Retinal pigment epithelial cell (primary cell): ENCODE measurements around the gene TRIB2.

Experiments
- DNase-seq: peaks from one replicate; pipeline ENCODE4 v3.0.0-alpha.2; 2010; ENCODE audit warnings: low read depth
- H3K4me3 ChIP-seq: 2 replicates; pipeline ENCODE4 v1.5.1; 2011; ENCODE audit warnings: mild to moderate bottlenecking, low read length, control low read depth, moderate library complexity
- TF ChIP-seq, protein P1 (sequence below): conservative IDR thresholded peaks from 2 replicates; pipeline ENCODE4 v1.5.1; 2011; ENCODE audit warnings: low read depth, low read length, control low read depth, inconsistent platforms

Gene TRIB2

GRCh38 chr2:12697617-12698016, 19.1 kb upstream of the TRIB2 start:
- DNase-seq = no peak
- no peak overlapping the region for H3K4me3 ChIP-seq
- TF ChIP-seq, protein P1, sequence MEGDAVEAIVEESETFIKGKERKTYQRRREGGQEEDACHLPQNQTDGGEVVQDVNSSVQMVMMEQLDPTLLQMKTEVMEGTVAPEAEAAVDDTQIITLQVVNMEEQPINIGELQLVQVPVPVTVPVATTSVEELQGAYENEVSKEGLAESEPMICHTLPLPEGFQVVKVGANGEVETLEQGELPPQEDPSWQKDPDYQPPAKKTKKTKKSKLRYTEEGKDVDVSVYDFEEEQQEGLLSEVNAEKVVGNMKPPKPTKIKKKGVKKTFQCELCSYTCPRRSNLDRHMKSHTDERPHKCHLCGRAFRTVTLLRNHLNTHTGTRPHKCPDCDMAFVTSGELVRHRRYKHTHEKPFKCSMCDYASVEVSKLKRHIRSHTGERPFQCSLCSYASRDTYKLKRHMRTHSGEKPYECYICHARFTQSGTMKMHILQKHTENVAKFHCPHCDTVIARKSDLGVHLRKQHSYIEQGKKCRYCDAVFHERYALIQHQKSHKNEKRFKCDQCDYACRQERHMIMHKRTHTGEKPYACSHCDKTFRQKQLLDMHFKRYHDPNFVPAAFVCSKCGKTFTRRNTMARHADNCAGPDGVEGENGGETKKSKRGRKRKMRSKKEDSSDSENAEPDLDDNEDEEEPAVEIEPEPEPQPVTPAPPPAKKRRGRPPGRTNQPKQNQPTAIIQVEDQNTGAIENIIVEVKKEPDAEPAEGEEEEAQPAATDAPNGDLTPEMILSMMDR = no peak

GRCh38 chr2:12700989-12701388, 15.7 kb upstream of the TRIB2 start:
- TF ChIP-seq, protein P1 = no peak
- no peak for DNase-seq
- H3K4me3 ChIP-seq = no peak overlapping the region

DNA sequence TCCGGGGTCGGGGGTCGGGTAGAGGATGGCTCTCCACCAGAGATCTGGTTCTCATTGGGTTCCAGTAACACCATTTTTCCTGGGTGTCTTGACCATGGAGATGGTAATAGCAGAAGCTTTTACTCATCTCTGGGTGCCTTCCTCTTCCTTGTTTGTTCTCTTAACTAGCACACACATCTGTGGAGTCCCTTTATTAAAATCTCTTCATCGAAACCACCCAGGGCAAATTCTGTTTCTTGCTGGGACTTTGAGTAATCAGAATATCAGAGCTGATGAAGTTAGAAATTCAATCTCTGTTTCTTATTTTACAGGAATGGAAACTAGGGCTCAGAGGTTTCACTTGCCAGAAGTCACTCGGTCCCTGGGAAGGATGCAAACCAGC, 15.0 kb upstream of the TRIB2 start:
- TF ChIP-seq, protein P1 = no peak
- no peak overlapping the region for H3K4me3 ChIP-seq
- DNase-seq = no peak

GRCh38 chr2:12702168-12703121, 14.3 kb upstream of the TRIB2 start:
- no peak overlapping the region for H3K4me3 ChIP-seq

DNA sequence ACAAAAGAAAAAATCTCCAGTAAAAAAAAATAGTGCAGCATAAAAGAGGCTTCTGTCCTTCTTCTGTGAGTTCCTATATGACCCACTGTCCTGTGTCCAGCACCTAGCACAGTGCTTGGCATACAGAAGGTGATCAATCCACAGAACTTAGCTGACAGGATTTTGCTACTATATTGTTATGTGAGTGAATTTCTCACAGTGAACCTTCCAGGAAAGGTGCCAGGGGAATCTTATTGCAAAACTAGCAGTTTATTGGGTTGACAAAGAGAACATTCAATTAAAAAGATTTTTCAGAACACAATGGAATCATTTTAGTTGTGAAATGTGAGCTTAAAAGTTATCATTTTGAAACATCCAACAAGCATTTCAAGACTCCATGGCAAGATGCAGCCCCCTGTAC, 12.4 kb upstream of the TRIB2 start:
- no peak for DNase-seq
- no peak overlapping the region for H3K4me3 ChIP-seq

More at GRCh38 chr2:12702168-12703121, 14.3 kb upstream of the TRIB2 start:
- TF ChIP-seq, protein P1 = no peak
- no peak for DNase-seq

GRCh38 chr2:12705230-12705629, 11.5 kb upstream of the TRIB2 start:
- no peak for DNase-seq
- TF ChIP-seq, protein P1 = no peak

More for the DNA sequence above, 12.4 kb upstream of the TRIB2 start:
- TF ChIP-seq, protein P1 = no peak

DNA sequence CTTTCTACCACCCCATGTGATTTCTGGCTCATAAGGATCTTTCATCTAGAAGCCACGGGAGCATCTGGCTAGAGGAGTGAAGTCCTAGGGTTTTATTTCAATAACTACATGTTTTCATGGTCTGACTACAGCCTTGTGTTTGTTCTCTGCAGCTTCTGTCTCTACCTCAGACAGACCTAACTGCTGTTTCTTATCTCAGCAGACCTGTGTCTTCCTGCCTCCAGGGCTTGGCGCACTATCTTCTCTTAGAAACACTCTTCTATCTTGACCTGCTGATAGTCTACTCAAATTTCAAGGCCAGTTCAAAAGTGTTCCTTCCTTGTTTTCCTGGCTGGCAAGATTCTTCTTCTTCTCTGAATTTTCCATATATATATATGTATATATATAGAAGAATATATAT, 11.0 kb upstream of the TRIB2 start:
- H3K4me3 ChIP-seq = no peak overlapping the region
- TF ChIP-seq, protein P1 = no peak
- DNase-seq = no peak

More at GRCh38 chr2:12705230-12705629, 11.5 kb upstream of the TRIB2 start:
- H3K4me3 ChIP-seq = no peak overlapping the region
